Activated CD8-positive, alpha-beta memory T cell treated with anti-CD3 and anti-CD28 coated beads for 1 hour (primary cell): ENCODE measurements around the gene FAM89A.
"Not testable (repeated sequence)": the region's sequence is repeated elsewhere in the genome, so short reads cannot be mapped to it uniquely, and the experiment has no call there.

Experiments used
- DNase-seq, 2 donors: peaks; one replicate each; pipeline ENCODE4 v3.0.0-alpha.2; 2020; ENCODE audit warnings: low read depth in 1 of 2; ENCODE audit errors: extremely low read depth in 1 of 2

FAM89A gene

GRCh38 chr1:231036416-231036815 lies 3.6 kb downstream of the FAM89A start:
- no peak for DNase-seq

- no peak for DNase-seq
Observed at GRCh38 chr1:231035799-231036198, 4.3 kb downstream of the FAM89A start.

GRCh38 chr1:231032963-231033362 lies 7.1 kb downstream of the FAM89A start:
- DNase-seq, result no peak

GRCh38 chr1:231029841-231030240 lies 10.2 kb downstream of the FAM89A start:
- DNase-seq, result no peak

GRCh38 chr1:231029247-231029646 lies 10.8 kb downstream of the FAM89A start:
- DNase-seq, result not testable (repeated sequence)

- DNase-seq, result no peak
Observed at GRCh38 chr1:231028682-231029081, 11.4 kb downstream of the FAM89A start.

GRCh38 chr1:231027971-231028370 lies 12.1 kb downstream of the FAM89A start:
- DNase-seq, result no peak

- DNase-seq, result no peak
Observed at GRCh38 chr1:231027136-231027925, 12.7 kb downstream of the FAM89A start.

- no peak for DNase-seq
Observed at GRCh38 chr1:231026576-231026975, 13.5 kb downstream of the FAM89A start.

- no peak for DNase-seq
Observed at GRCh38 chr1:231023150-231023549, 16.9 kb downstream of the FAM89A start.

GRCh38 chr1:231022543-231022942 lies 17.5 kb downstream of the FAM89A start:
- DNase-seq, result not testable (repeated sequence)

- DNase-seq, result no peak
Observed at GRCh38 chr1:231021540-231022031, 18.5 kb downstream of the FAM89A start.

- no peak for DNase-seq
Observed at GRCh38 chr1:231020816-231021215, 19.2 kb downstream of the FAM89A start.

GRCh38 chr1:231020139-231020601 lies 19.9 kb downstream of the FAM89A start:
- no peak for DNase-seq

- DNase-seq, result no peak
Observed at GRCh38 chr1:231019711-231020110, 20.3 kb downstream of the FAM89A start.

- DNase-seq, result no peak
Observed at GRCh38 chr1:231016966-231017365, 23.1 kb downstream of the FAM89A start.

- no peak for DNase-seq
Observed at GRCh38 chr1:231016234-231016633, 23.8 kb downstream of the FAM89A start.

GRCh38 chr1:231013391-231014015 lies 26.6 kb downstream of the FAM89A start:
- DNase-seq, result no peak

- no peak for DNase-seq
Observed at GRCh38 chr1:231011963-231012362, 28.1 kb downstream of the FAM89A start.

- no peak for DNase-seq
Observed at GRCh38 chr1:231011360-231011759, 28.7 kb downstream of the FAM89A start.

GRCh38 chr1:231007535-231007934 lies 32.5 kb downstream of the FAM89A start:
- not testable (repeated sequence) for DNase-seq

- DNase-seq, result no peak
Observed at GRCh38 chr1:231001892-231002291, 38.2 kb downstream of the FAM89A start.
